Left ventricle myocardium superior (tissue), 1 donor: Measurements from ENCODE around the gene CNST. TPM values are rescaled to one million over a fixed set of nuclear protein-coding genes. Genes with fewer than 3 reads are reported as not detected.
"Not testable (repeated sequence)": the region's sequence is repeated elsewhere in the genome, so short reads cannot be mapped to it uniquely, and the experiment has no call there.

Experiments used
- ATAC-seq: fragments of 200-7000 bp; cut with Tn5 transposase; one replicate; pipeline ENCODE4 v1.9.1; 2020; ENCODE audit warnings: mild to moderate bottlenecking, moderate library complexity
- DNase-seq: peaks from one replicate; pipeline ENCODE4 v3.0.0-alpha.2; 2020
- intact Hi-C: fragments of 100-400 bp; cut with micrococcal nuclease; formaldehyde crosslinking; loops from one replicate; pipeline ENCODE4 v1.11.0; 2022
- total RNA-seq: library from RNA; stranded (reverse); fragmentation: NEBNext Ultra II Directional; extraction: Animal tissue kit (Norgen Biotek cat#: 25700); gene quantifications from one replicate; pipeline ENCODE4 v1.2.1, GENCODE V29; 2021
- donor health status: DM: no; HTN: yes; CAD: no; lungs with severe emphysema.

Gene CNST
- total RNA-seq, 1 donor from 2014 or later: 20.2 TPM

DNA sequence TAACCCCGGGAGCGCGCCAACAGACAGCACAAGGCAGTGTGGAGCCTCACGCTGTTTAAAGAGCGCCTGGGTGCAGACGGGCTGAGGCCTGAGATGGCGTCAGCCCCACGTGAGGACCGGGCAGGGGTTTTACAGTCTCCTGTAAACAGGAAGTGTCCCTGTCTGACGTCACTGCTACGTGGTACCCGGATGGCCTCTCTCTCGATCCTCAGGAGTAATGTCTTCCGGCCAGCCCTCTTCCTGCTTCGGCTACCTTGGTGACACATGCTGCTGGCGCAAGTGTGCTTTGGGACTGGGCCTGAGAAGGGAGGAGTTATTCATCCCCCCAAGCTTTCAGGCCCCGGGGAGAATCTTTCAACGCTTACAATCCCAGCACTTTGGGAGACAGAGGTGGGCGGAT, 41.2 kb downstream of the CNST start:
- intact Hi-C loops: no loop called here
- no peak for ATAC-seq
- DNase-seq: no peak

DNA sequence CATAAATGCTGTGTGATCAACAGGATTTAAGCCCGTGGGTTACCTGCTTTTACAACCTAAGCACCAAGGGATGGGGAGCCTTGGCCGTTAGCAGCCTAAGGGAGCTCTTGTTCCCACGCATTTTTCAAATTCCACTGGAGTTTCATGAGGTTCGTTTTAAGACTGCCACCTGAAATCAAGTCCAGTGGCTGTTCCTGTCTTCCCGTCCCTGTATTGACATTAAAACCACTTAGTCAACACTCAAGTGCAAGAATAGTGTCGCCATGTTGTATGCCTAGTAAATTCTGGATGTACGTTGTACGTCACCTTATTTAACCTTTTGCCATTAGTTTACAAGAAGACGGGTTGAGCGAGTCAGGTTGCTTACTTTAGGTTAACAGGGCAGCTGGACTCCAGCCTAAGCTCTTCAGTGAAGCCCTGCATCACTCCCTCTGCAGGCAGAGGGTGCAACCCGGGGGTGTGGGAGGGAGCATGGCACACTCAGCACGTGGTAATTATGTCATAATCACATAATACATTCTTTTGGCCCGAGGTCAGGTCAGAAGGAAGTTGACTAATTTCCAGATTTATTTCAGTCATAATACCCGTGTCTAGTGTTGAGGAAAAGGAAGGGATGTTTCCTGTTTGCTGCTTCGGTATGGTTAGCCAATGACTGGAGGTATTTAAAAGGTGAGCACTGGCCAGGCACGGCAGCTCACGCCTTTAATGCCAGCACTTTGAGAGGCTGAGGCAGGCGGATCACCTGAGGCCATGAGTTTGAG, 42.5 kb downstream of the CNST start:
- DNase-seq: peak; percentile 68
- ATAC-seq: peak; percentile 92
- intact Hi-C loops: no loop called here

DNA sequence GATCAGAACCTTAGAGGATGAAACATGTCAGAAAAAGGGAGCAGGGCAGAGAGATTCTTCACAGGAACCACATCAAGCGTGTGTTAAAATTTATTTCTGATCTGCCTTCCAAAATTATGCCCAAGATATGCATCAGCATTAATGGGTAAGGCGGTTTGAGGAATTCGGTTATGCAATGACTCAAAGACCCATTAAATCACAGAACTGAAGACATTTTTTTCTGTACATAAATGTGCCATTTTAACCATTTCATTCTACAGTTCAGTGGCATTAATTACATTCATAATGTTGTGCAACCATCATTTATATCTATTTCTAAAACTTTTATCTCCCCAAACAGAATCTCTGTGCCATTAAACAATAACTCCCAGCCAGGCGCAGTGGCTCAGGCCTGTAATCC, 43.4 kb downstream of the CNST start:
- intact Hi-C loops: no loop called here
- ATAC-seq (no peak), DNase-seq (no peak)

DNA sequence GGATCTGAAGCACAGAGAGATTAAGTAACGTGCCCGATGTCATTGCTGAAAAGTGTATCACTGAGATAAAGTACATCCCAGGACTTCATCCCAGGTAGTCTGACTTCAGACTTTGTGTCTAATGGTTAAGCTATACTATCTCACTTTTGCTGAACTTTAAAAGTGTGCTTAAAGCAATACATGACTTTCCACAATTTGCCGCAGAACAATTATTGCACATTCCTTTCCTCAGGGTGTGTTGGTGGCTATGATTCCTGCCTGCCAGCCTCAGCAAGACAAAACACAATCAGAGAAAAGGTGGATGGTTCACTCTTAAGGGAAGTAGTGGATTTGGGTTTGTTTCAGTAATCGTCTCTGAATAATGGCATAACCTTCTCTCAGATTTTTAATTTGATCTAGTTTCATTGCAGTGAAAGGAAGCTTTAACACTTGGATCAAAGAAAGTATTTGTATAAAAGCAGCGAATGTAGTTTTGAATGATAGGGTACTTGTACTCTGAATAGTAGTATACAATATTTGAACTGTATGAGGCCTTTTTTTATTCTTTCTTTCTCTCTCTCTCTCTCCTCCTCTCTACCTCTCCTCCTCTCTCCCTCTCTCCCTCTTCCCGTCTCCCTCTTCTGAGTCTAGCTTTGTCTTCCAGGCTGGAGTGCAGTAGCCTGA, 47.0 kb downstream of the CNST start:
- DNase-seq: no peak
- intact Hi-C loops: no loop called here
- ATAC-seq: no peak

DNA sequence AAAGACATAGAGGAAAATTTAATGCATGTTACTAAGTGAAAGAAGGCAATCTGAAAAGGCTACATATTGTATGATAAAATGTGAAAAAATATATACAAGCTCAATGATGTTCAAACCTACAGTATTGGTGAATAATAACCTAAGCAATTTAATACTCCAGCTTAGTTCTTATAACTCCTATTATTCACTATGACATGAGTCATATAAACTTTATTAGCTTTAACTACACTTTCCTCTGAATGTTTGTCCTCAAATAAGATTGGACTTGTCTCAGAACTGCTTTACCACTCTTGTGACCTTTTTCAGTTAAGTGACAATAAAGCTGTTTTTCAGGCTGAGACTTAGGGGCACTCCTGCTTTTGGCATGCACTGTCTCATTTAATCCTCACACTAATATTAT, 50.9 kb downstream of the CNST start:
- intact Hi-C loops: no loop called here
- ATAC-seq (no peak), DNase-seq (no peak)

DNA sequence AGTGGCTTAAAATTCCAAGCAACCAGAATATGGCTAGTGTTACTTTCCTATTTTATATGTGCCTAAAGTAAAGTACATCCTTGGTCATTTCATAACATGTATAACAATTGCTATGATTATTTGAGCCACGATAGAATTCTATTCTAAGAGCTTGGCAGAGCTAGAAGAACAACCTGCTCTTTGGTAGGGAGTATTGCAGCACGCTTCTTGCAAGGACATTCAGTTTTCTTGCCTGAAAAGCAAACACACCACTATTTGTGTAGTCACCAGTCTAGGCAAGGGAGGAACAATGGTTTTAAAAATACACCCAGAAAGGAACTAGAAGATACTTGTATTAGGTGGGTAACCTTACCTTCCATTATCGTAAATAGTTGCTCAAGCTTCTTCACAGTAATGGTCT, 51.5 kb downstream of the CNST start:
- intact Hi-C loops: no loop called here
- peak; percentile 90 for ATAC-seq
- DNase-seq: no peak

DNA sequence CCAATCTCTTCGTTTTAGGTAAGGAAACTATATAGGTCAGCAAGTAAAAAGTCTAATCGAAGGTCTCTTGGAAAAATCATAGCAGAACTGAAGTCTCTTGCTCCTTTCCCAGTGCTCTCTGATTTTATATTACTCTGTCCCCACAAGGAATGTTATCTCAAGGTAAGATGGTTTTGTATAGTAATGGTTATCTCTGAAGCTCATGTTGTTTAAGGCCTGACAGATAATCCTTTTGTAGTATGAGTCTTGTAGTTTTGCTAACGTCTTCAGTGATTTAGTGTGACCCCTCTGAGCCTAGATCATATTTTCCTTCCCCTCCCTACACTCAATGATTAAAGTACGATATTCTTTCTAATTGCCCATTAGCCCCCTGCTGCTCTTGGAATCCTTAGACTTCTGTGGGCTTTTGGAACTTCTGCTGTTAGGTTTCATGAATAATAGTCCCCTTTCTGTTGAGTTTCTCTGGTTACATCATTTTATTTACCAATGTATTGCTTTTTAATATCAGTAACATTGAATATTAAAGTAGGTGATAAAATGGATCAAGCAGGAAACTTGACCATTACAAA, 52.1 kb downstream of the CNST start:
- no peak for DNase-seq
- no peak for ATAC-seq
- intact Hi-C loops: no loop called here

DNA sequence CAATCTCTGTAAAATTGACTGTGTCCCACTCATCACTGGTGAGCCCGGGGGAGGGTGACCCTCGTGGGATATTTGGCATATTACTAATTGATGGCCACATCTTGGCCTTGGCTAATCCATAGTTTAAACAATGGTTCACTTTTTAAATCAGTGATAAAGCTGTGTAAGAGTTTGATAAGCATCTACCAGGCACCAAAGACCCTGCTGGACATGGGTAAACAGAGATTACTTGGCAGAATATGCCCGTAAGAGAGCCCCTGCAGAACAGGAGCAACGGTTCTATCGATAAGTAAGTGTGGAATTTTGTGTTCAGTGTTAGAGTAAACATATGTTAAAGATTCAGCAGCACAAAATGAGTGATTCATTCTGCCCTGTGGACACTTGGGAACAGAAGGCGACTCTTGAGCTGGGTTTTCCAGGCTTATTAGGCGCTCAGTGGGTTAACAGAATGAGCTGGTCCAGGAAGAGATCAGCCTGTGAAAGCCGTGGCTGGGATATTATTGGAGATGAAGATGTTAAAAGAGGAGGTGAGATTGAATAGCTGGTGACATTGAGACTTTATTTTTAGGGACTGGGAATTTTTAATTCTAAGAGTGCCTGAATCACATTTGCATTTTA, 55.9 kb downstream of the CNST start:
- intact Hi-C loops: no loop called here

DNA sequence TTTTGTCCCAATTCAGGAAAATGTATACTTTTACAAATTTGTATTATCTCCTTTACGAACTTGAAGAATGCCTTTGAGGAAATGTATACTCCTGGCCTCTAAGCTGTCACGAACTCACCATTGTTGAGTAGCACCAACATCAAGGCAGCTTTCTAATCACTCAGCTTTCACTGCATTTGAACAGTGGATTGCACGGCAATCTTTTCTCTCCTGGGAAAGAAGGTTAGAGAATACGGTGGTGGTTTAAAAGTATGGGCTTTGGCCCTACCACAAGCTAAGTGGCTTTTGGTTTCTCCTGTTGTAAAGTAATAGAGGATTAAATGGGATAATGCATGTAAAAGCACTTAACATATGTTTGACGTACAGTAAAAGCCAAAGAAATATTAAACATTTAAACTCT, 57.8 kb downstream of the CNST start:
- DNase-seq (no peak), ATAC-seq (no peak)
- intact Hi-C loops: no loop called here

More for the DNA sequence above, 55.9 kb downstream of the CNST start:
- peak; percentile 50 for ATAC-seq
- DNase-seq: no peak

DNA sequence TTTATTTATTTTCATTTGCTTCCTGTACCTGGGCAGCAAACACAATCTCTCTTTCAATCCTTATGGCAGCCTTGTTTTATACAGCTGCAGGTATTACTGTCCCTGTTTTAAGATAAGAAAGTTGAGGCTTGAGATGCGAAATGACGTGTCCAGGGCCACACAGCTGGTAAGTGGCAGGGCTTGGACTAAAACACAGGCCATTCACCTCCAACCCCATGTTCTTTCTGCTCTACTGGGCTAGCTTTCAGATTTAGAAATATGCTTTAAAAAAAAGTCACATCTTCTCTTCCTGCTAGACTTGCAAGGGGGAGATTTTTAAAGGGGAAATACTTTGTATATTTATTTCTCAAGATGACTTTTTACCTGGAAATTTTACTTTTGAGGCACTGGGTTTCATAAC, 62.8 kb downstream of the CNST start:
- DNase-seq: no peak
- intact Hi-C loops: no loop called here
- ATAC-seq: no peak

DNA sequence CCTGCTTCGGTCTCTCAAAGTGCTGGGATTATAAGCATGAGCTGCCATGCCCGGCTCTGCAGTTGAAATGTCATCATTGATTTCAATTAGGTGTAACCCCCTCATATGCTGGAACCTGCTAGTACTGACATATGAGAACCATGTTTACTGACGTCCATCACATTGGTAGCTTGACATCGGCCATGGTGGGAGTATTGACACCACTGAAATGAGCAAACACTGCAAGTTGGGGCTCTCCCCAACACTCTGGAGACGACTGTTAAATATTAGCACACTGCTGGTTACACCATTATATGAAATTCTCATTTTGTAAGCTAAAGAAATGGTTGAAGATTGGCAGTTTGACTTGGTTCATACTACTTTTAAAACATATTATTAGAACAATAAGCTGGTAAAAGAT, 63.7 kb downstream of the CNST start:
- ATAC-seq (no peak), DNase-seq (no peak)
- intact Hi-C loops: no loop called here

DNA sequence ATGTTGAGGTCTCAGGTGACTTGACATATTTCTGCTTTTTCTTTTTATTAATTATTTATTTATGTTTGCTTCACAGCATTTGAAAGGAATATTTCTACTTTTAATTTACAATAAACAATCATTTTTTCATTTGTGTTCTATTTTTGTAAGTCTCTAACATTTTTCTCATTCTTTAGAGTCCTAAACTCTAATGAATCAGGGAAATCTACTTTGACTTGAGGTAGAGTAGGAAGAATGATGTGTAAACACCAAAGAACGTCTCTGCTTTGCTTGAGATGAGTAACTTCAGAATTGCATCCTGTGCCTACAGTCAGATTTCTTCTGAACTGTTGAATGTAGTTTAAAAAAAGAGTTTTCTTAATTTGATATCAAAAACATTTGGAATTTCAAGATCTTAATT, 65.2 kb downstream of the CNST start:
- DNase-seq: no peak
- intact Hi-C loops: no loop called here
- no peak for ATAC-seq

DNA sequence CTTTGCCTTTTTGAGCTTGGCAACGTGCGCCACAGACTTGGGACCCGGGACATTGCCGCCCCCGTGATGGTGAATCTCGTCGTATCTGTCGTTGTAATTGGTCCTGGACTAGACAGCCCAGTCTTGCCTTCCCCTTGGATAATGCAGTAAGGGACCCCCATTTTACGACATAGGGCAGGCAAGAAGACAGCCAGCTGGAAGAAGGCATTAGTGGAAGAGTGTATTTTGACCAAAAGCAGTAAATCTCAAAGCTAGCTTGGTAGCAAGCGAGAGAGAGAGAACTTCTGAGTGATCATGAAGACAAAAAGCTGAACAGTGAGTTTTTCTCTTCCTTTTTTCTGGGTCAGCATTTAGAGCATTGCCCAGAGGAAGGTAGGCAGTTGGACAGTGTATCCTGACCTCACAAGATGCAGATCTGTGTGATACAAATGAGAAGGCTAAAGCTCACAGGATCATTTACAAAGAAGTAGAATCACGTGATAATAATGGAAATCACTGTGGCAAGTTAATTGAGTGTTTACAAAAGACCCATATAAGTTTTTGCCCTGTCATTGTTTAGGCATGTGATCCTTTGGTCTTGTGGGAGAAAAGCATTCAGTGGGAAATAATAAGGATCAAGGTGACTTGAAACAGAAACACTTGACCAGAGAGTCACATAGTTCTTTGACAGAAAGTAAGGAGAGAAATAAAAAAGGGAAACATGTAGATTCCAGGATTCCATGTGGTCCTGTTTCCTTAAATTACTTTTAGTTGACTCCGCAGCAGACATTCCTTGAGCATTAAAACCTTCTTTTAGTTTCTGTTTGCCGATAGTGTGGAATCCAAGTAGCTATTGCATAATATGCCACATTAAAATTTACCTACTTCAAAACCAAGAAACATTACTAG, 66.3 kb downstream of the CNST start:
- DNase-seq (no peak), ATAC-seq (no peak)
- intact Hi-C loops: no loop called here

DNA sequence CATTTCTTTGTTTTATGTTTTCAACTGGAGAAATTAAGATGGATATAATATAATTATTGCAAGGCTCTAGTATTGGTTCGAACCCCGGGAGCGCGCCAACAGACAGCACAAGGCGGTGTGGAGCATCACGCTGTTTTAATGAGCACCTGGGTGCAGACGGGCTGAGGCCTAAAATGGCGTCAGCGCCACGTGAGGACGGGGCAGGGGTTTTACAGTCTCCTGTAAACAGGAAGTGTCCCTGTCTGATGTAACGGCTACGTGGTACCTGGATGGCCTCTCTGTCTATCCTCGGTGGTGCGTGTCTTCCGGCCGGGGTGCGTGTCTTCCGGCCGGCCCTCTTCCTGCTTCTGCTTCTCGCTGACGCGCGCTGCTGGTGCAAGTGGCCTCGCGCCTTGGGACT, 68.4 kb downstream of the CNST start:
- DNase-seq: not testable (repeated sequence)

DNA sequence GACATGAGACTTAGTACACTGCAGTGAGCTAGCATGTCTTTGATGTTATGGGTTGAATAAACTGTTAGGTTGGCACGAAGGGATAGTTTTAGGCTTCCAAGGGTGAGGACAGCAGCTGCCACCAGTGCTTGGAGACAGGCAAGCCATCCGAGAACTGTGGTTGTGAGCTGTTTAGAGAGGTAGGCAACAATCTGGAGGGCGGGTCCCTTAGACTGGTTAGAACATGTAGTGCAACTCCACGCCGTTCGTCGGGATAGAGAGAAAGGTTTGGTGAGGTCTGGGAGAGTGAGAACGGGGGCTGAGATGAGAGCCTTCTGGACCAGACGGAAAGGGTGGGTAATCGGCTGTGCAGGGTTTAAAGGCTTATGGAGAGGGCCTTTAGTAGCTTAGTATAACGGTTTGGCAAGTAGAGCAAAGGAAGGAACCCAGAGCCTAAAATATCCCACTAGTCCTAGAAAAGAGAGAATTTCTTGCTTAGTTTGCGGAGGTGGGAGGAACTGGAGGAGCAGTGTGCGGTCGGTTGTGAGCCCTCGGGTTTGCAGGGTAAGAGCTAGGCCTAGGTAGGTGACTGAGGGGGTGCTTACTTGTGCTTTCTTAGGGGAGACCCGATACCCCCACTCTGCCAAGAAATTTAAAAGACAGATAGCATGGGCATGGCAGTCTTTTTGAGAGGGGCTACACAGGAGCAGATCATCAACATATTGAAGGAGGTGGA, 72.8 kb downstream of the CNST start:
- intact Hi-C loops: no loop called here
- ATAC-seq: no peak

More for the DNA sequence above, 68.4 kb downstream of the CNST start:
- ATAC-seq, intact Hi-C loops: not testable (repeated sequence)

DNA sequence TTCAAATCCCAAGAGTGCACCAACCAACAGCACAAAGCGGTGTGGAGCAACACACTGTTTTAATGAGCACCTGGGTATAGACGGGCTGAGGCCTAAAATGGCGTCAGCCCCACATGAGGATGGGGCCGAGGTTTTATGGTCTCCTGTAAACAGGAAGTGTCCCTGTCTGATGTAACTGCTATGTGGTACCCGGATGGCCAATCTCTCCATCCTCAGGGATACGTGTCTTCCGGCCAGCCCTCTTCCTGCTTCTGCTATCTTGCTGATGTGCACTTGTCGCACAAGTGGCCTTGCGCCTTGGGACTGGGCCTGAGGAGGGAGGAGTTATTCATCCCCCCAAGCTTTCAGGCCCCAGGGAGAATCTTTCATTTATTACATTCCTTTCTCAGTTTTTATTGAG, 73.5 kb downstream of the CNST start:
- ATAC-seq (peak; percentile 47), DNase-seq (no peak)
- intact Hi-C loops: loop anchor here (10.0 kb wide), 2 partner anchors 55 to 75 kb away; partner anchors contain the start of genes CNST and TFB2M

More for the DNA sequence above, 72.8 kb downstream of the CNST start:
- no peak for DNase-seq

DNA sequence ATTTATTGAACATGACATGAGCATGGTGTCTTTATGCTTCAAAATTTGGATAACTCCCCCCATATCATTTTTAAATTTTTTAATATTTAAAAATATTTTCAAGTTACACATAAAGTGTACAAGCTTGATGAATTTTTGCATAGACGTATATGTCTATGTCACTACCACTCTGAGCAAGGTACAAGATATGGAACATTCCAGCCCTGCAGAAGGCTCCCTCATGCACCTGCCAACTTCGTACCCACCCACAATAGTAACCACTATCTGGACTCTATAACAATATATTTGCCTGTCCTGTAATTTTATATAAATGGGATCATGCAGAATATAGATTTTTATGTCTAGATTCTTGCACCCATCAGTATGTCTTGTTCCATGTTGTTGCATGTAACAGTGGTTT, 74.5 kb downstream of the CNST start:
- ATAC-seq: peak; percentile 67
- DNase-seq: no peak
- intact Hi-C loops: loop anchor here (10.0 kb wide), 2 partner anchors 54 to 76 kb away; partner anchors contain the start of genes CNST and TFB2M

DNA sequence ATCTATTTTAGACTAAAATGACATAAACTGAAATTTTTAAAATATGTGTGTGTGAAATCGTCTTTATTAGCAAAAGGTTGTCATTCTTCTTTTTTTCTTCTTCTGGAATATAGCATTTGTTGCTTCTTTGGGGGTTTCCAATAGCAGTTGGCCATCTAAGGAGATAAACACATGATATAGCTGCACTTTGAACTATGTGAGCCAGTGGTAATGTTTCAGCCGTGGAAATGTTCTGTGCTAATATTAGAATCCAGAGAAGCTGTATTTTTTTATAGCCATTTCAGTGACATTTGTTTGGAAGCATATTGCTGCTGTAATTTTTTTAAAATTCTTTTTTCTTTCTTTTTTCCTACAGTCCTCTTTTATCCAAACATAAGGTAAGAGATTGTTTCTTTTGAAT, 75.1 kb downstream of the CNST start:
- DNase-seq (no peak), ATAC-seq (peak; percentile 63)
- intact Hi-C loops: loop anchor here (10.0 kb wide), 2 partner anchors 53 to 77 kb away; partner anchors contain the start of genes CNST and TFB2M
